SK-N-SH treated with all-trans-retinoic acid at 6 μM for 48 hours (cell line): ENCODE data around the gene SLC13A5.

Source experiments
- ATAC-seq: fragments of 200-7000 bp; cut with Tn5 transposase; 3 replicates; pipeline ENCODE4 v1.9.1; 2020; ENCODE audit warnings: mild to moderate bottlenecking, moderate library complexity
- ARNTL ChIP-seq: fragments of 450-650 bp; formaldehyde crosslinking; IDR thresholded peaks from 2 replicates; pipeline ENCODE4 v1.5.0; 2020; ENCODE audit warnings: low read depth, mild to moderate bottlenecking, moderate library complexity, borderline replicate concordance
- BACH2 ChIP-seq: fragments of 250-450 bp; sonication (Bioruptor Pico); IDR thresholded peaks from 2 replicates; pipeline ENCODE4 v1.9.0; 2021; ENCODE audit warnings: mild to moderate bottlenecking, borderline replicate concordance
- CSDC2 ChIP-seq: fragments of 250-450 bp; sonication (Bioruptor Pico); IDR thresholded peaks from 2 replicates; pipeline ENCODE4 v1.5.0; 2020; ENCODE audit warnings: mild to moderate bottlenecking, moderate library complexity
- CSRNP3 ChIP-seq: fragments of 250-450 bp; sonication (Bioruptor Pico); IDR thresholded peaks from 2 replicates; pipeline ENCODE4 v1.5.1; 2021; ENCODE audit warnings: mild to moderate bottlenecking, moderate library complexity
- ESRRG ChIP-seq: fragments of 250-450 bp; sonication (Bioruptor Pico); IDR thresholded peaks from 2 replicates; pipeline ENCODE4 v1.6.1; 2021; ENCODE audit warnings: mild to moderate bottlenecking
- GLIS3 ChIP-seq: fragments of 250-450 bp; sonication (Bioruptor Pico); IDR thresholded peaks from 2 replicates; pipeline ENCODE4 v1.5.0; 2020; ENCODE audit warnings: mild to moderate bottlenecking, moderate library complexity
- ISL1 ChIP-seq: fragments of 250-450 bp; sonication (Bioruptor Pico); IDR thresholded peaks from 2 replicates; pipeline ENCODE4 v2.1.2; 2022; ENCODE audit warnings: mild to moderate bottlenecking, moderate library complexity
- OSR1 ChIP-seq: fragments of 250-450 bp; sonication (Bioruptor Pico); IDR thresholded peaks from 2 replicates; pipeline ENCODE4 v1.8.0; 2022; ENCODE audit warnings: moderate library complexity, mild to moderate bottlenecking, inconsistent platforms
- PATZ1 ChIP-seq: fragments of 250-450 bp; sonication (Bioruptor Pico); IDR thresholded peaks from 2 replicates; pipeline ENCODE4 v1.8.0; 2020; ENCODE audit warnings: mild to moderate bottlenecking, moderate library complexity, borderline replicate concordance
- POU6F1 ChIP-seq: fragments of 250-450 bp; sonication (Bioruptor Pico); IDR thresholded peaks from 2 replicates; pipeline ENCODE4 v1.8.0; 2021; ENCODE audit warnings: low read depth, mild to moderate bottlenecking, moderate library complexity, borderline replicate concordance
- RARB ChIP-seq: fragments of 250-450 bp; sonication (Bioruptor Pico); IDR thresholded peaks from 2 replicates; pipeline ENCODE4 v1.8.0; 2021; ENCODE audit warnings: mild to moderate bottlenecking, moderate library complexity
- TCF4 ChIP-seq: fragments of 250-450 bp; sonication (Bioruptor Pico); IDR thresholded peaks from 2 replicates; pipeline ENCODE4 v1.8.0; 2021; ENCODE audit warnings: mild to moderate bottlenecking, moderate library complexity, borderline replicate concordance
- TOX ChIP-seq: fragments of 250-450 bp; sonication (Bioruptor Pico); IDR thresholded peaks from 2 replicates; pipeline ENCODE4 v1.8.0; 2021; ENCODE audit warnings: mild to moderate bottlenecking, moderate library complexity, borderline replicate concordance
- ZC3H10 ChIP-seq: fragments of 250-450 bp; sonication (Bioruptor Pico); IDR thresholded peaks from 2 replicates; pipeline ENCODE4 v1.5.1; 2021; ENCODE audit warnings: mild to moderate bottlenecking, moderate library complexity
- ZFP3 ChIP-seq: fragments of 250-450 bp; sonication (Bioruptor Pico); IDR thresholded peaks from 2 replicates; pipeline ENCODE4 v1.5.0; 2020; ENCODE audit warnings: mild to moderate bottlenecking, moderate library complexity
- ZFP30 ChIP-seq: fragments of 450-650 bp; formaldehyde crosslinking; IDR thresholded peaks from 2 replicates; pipeline ENCODE4 v1.5.0; 2022; ENCODE audit warnings: mild to moderate bottlenecking, moderate library complexity
- ZNF70 ChIP-seq: fragments of 450-650 bp; formaldehyde crosslinking; IDR thresholded peaks from 2 replicates; pipeline ENCODE4 v1.5.0; 2020; ENCODE audit warnings: mild to moderate bottlenecking, moderate library complexity
- ZNF8 ChIP-seq: fragments of 450-650 bp; formaldehyde crosslinking; IDR thresholded peaks from 2 replicates; pipeline ENCODE4 v1.5.0; 2020; ENCODE audit warnings: mild to moderate bottlenecking, moderate library complexity

The SLC13A5 gene

GRCh38 chr17:6640536-6641246, 72.5 kb downstream of the SLC13A5 start, which contains the start of the genes KIAA0753 and TXNDC17 (continued):
- no peak for TF ChIP-seq ARNTL (CRISPR knock-in tag)
- TF ChIP-seq ZFP3: peak; percentile 53; the same call in 1 of the 2 replicates
- TF ChIP-seq TOX (CRISPR knock-in tag): no peak
- no peak for TF ChIP-seq ESRRG (CRISPR knock-in tag)
- peak; percentile 43; the same call in 1 of the 2 replicates for TF ChIP-seq GLIS3 (CRISPR knock-in tag)
- TF ChIP-seq, all 23 proteins: peak for 4

- no peak for TF ChIP-seq CSRNP3 (CRISPR knock-in tag)
- TF ChIP-seq PATZ1: no peak
- TF ChIP-seq GLIS3 (CRISPR knock-in tag): no peak
- no peak for TF ChIP-seq ISL1 (CRISPR knock-in tag)
- peak; percentile 73 for ATAC-seq
Observed at GRCh38 chr17:6639586-6640535, 73.3 kb downstream of the SLC13A5 start.

GRCh38 chr17:6639014-6639585, 74.1 kb downstream of the SLC13A5 start:
- TF ChIP-seq CSRNP3 (CRISPR knock-in tag) (no peak), ISL1 (CRISPR knock-in tag) (no peak), RARB (CRISPR knock-in tag) (no peak), POU6F1 (CRISPR knock-in tag) (no peak), TCF4 (CRISPR knock-in tag) (no peak), ESRRG (CRISPR knock-in tag) (no peak), ZNF8 (CRISPR knock-in tag) (no peak), BACH2 (CRISPR knock-in tag) (no peak), OSR1 (no peak), CSDC2 (CRISPR knock-in tag) (no peak), ZC3H10 (CRISPR knock-in tag) (no peak), ZNF70 (CRISPR knock-in tag) (no peak), TOX (CRISPR knock-in tag) (no peak), ZFP3 (no peak), ZFP30 (CRISPR knock-in tag) (no peak), PATZ1 (no peak)
- TF ChIP-seq, all 23 proteins: peak for 0
- ATAC-seq: no peak
